ENCODE data around the gene LMNA. TPM values are rescaled to one million over a fixed set of nuclear protein-coding genes. Genes with fewer than 3 reads are reported as not detected.

The LMNA gene
- total RNA-seq, 4 donors from 2014 or later = 574 to 977 (median 714) TPM

DNA sequence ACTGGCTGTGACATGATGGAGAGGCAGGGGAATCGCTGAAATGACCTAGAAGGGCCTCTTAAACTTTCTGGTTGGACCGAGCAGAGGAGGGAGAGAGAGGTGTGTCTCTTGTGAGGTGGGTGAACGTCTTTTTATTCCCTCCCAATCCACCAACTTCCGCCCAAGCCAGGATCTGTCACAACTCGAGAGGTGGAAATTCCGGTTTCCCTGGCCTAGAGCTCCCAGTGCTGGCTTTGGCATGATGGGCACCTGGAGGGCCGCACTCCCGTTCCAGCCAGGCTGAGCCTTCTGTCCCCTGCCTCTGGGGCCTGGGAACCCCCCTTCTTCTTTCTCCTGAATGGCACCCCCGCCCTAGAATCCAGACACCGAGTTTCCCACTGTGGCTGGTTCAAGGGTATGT is 38.9 kb downstream of the LMNA start, which contains the start of gene SEMA4A:
Gene SEMA4A (plus strand): TSS at position 224 of the 400 bp plus-strand sequence. CDS start 994 bp downstream, outside the sequence.
- H3K9me3 ChIP-seq = no peaks in the 10 kb centered on the region
- peak within 1 kb of the TSS; percentile 71 for H3K27ac ChIP-seq
- 42% methylated on average over 10 of the region's 10 CpGs for WGBS
- TF ChIP-seq POLR2A (IDR thresholded peaks at IDR 0.05) = no peak
- no peak for TF ChIP-seq EP300 (IDR thresholded peaks at IDR 0.05)
- peak in 1 of 3 donors; percentile 27 for TF ChIP-seq POLR2AphosphoS5 (IDR thresholded peaks at IDR 0.05)
- DNase-seq (ENCODE audit: low spot score in 2 of 2) = no peak
- H3K27me3 ChIP-seq = no peaks in the 10 kb centered on the region
- H3K4me1 ChIP-seq = peaks cover 43% of the 10 kb centered on the region
- peaks cover 6% of the 10 kb centered on the region for H3K36me3 ChIP-seq
- peak within 1 kb of the TSS; percentile 45 for H3K4me3 ChIP-seq

DNA sequence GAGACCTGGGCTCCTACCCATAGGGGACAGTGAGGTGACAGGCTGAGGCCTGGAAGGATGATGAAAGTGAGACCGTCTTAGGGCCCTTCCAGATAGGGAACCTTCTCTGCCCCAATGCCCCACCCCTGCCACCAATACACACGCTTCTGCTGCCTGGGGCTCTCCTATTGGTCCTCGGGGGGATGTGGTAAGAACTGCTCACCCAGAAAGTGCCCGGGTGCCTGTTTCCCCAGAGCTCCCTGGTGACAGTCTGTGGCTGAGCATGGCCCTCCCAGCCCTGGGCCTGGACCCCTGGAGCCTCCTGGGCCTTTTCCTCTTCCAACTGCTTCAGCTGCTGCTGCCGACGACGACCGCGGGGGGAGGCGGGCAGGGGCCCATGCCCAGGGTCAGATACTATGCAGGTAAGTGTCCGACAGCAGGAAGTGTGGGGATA is 39.8 kb downstream of the LMNA start:
- H3K27me3 ChIP-seq = no peaks in the 10 kb centered on the region
- peak in 1 of 2 donors; percentile 83 for DNase-seq (ENCODE audit: low spot score in 2 of 2)
- H3K27ac ChIP-seq = peak overlapping the region; percentile 71
- peak overlapping the region; percentile 45 for H3K4me3 ChIP-seq
- 53% methylated on average over 9 of the region's 11 CpGs for WGBS
- H3K9me3 ChIP-seq = no peaks in the 10 kb centered on the region
- H3K4me1 ChIP-seq = peaks cover 43% of the 10 kb centered on the region
- H3K36me3 ChIP-seq = peaks cover 15% of the 10 kb centered on the region
- TF ChIP-seq POLR2AphosphoS5 (IDR thresholded peaks at IDR 0.05) (no peak), EP300 (IDR thresholded peaks at IDR 0.05) (no peak), CTCF (IDR thresholded peaks at IDR 0.05) (no peak), POLR2A (IDR thresholded peaks at IDR 0.05) (no peak)

DNA sequence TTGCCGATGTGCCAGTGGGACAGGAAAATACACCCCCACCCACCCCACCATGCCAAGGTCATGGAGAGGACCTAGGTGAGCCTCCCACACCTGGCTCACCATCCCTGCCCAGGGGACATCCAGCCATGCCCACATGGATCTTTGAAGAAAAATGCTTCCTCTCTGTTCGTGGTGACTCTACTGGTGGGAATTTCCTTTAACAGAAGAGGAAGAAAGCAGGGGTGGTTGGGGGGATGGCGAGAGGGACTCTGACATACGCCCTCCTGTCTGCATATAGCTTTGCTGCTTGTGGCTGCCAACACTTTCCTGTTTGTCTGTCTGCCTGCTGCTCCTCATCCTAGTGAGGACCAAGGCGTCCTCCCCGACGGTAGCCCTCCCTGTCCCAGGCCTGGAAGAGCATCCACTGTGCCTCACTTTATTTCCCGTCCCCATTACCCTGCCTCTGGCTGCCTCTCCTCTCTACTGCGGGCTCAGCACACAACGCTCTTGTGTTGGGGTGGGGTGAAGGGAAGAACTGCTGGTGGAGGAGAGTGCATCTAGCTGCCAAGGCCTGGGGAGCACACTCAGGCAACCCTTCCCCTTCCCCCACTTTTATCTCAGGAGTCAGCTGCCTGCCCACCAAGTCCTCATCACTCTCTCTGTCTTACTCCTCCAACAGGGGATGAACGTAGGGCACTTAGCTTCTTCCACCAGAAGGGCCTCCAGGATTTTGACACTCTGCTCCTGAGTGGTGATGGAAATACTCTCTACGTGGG is 41.4 kb downstream of the LMNA start:
- no peaks in the 10 kb centered on the region for H3K9me3 ChIP-seq
- no peak for DNase-seq (ENCODE audit: low spot score in 2 of 2)
- H3K27me3 ChIP-seq = no peaks in the 10 kb centered on the region
- no peak overlapping the region for H3K4me3 ChIP-seq
- peaks cover 23% of the 10 kb centered on the region for H3K36me3 ChIP-seq
- TF ChIP-seq EP300 (IDR thresholded peaks at IDR 0.05) (no peak), POLR2AphosphoS5 (IDR thresholded peaks at IDR 0.05) (no peak), CTCF (IDR thresholded peaks at IDR 0.05) (no peak), POLR2A (IDR thresholded peaks at IDR 0.05) (no peak)
- H3K27ac ChIP-seq = no peak overlapping the region
- WGBS = 62% methylated on average over 12 of the region's 12 CpGs
- peaks cover 52% of the 10 kb centered on the region for H3K4me1 ChIP-seq

- H3K36me3 ChIP-seq = peaks cover 32% of the 10 kb centered on the region
Observed at GRCh38 chr1:156157506-156157905, 43.0 kb downstream of the LMNA start.

GRCh38 chr1:156157966-156158365 is 43.5 kb downstream of the LMNA start:
- Histone ChIP-seq H3K36me3 (peaks cover 37% of the 10 kb centered on the region), H3K4me1 (peaks cover 44% of the 10 kb centered on the region), H3K27ac (no peak overlapping the region), H3K4me3 (no peak overlapping the region), H3K9me3 (no peaks in the 10 kb centered on the region), H3K27me3 (no peaks in the 10 kb centered on the region)
- no peak for TF ChIP-seq EP300 (IDR thresholded peaks at IDR 0.05)
- TF ChIP-seq CTCF (IDR thresholded peaks at IDR 0.05) = no peak
- no peak for TF ChIP-seq POLR2AphosphoS5 (IDR thresholded peaks at IDR 0.05)
- TF ChIP-seq POLR2A (IDR thresholded peaks at IDR 0.05) = no peak
- no peak for DNase-seq (ENCODE audit: low spot score in 2 of 2)
- 91% methylated on average over 5 of the region's 5 CpGs for WGBS

More at GRCh38 chr1:156157506-156157905, 43.0 kb downstream of the LMNA start:
- H3K4me1 ChIP-seq = peaks cover 49% of the 10 kb centered on the region
- no peak overlapping the region for H3K27ac ChIP-seq
- WGBS = 88% methylated on average over 3 of the region's 3 CpGs
- no peak for DNase-seq (ENCODE audit: low spot score in 2 of 2)
- no peak for TF ChIP-seq POLR2AphosphoS5 (IDR thresholded peaks at IDR 0.05)
- TF ChIP-seq POLR2A (IDR thresholded peaks at IDR 0.05) = no peak
- no peak for TF ChIP-seq EP300 (IDR thresholded peaks at IDR 0.05)
- TF ChIP-seq CTCF (IDR thresholded peaks at IDR 0.05) = no peak
- no peaks in the 10 kb centered on the region for H3K27me3 ChIP-seq
- no peak overlapping the region for H3K4me3 ChIP-seq
- no peaks in the 10 kb centered on the region for H3K9me3 ChIP-seq
